Thyroid gland (tissue), 4 donors: ENCODE data around the gene ADAMTSL2. TPM values are rescaled to one million over a fixed set of nuclear protein-coding genes. Genes with fewer than 3 reads are reported as not detected.

Experiments
- DNase-seq, 2 donors: peaks; one replicate each; pipeline ENCODE4 v3.0.0-alpha.2; 2019
- H3K27ac ChIP-seq, 3 donors: fragments of 200-600 bp; sonication (generic); 1 replicate in 2 of 3; 2 replicates in 1 of 3; pipeline ENCODE4 v1.5.1; 2016 to 2019; ENCODE audit warnings: mild to moderate bottlenecking in 1 of 3, moderate library complexity in 1 of 3
- H3K27me3 ChIP-seq: fragments of 200-600 bp; sonication (generic); one replicate; pipeline ENCODE4 v1.5.1; 2019
- H3K36me3 ChIP-seq, 2 donors: fragments of 200-600 bp; sonication (generic); one replicate each; pipeline ENCODE4 v1.5.1; 2016 to 2019
- H3K4me1 ChIP-seq, 2 donors: fragments of 200-600 bp; sonication (generic); one replicate each; pipeline ENCODE4 v1.5.1; 2017 to 2019
- H3K4me3 ChIP-seq, 3 donors: fragments of 200-600 bp; sonication (generic); replicated peaks in 1 of 3; 1 replicate in 2 of 3; 2 replicates in 1 of 3; pipeline ENCODE4 v1.5.1; 2016; ENCODE audit warnings: mild to moderate bottlenecking in 1 of 3
- H3K9me3 ChIP-seq: fragments of 200-600 bp; sonication (generic); one replicate; pipeline ENCODE4 v1.5.1; 2017
- CTCF ChIP-seq, 6 experiments: fragments of 200-600 bp in 3 of 6; fragments of 450-650 bp in 3 of 6; sonication (generic) in 3 of 6; IDR thresholded peaks; one replicate each; pipeline ENCODE4 v1.5.1; 2016 to 2019; ENCODE audit warnings: antibody characterized with exemption in 6 of 6, mild to moderate bottlenecking in 2 of 6, inconsistent platforms in 1 of 6, moderate library complexity in 1 of 6
- POLR2A ChIP-seq, 2 donors: fragments of 450-650 bp; IDR thresholded peaks; one replicate each; pipeline ENCODE4 v1.6.1; 2017; ENCODE audit warnings: antibody characterized with exemption in 2 of 2, mild to moderate bottlenecking in 2 of 2, moderate library complexity in 1 of 2
- WGBS, 2 donors: methylation state at CpG; one replicate each; pipeline ENCODE4 v1.1.5; 2017; 5-methylcytosine and 5-hydroxymethylcytosine counted together
- intact Hi-C: fragments of 100-400 bp; cut with DNase I; formaldehyde crosslinking; loops from one replicate; pipeline ENCODE4 v1.15.1; 2023
- total RNA-seq, 4 donors: library from RNA; depleted of rRNA; stranded (reverse); fragments of >200 nt; gene quantifications; one replicate each; pipeline ENCODE4 v1.2.3, GENCODE V29; 2016

ADAMTSL2 gene
- total RNA-seq, 4 donors from 2014 or later = 2.4 to 9.3 (median 8.7) TPM

GRCh38 chr9:133579601-133580418 is 45.3 kb downstream of the ADAMTSL2 start:
- no peak for DNase-seq
- Histone ChIP-seq H3K9me3 (no peaks in the 10 kb centered on the region), H3K27ac (no peak overlapping the region), H3K27me3 (no peaks in the 10 kb centered on the region), H3K4me1 (peaks cover 0 to 12% of the 10 kb centered on the region in 2 donors), H3K36me3 (no peaks in the 10 kb centered on the region), H3K4me3 (no peak overlapping the region)
- intact Hi-C loops = loop anchor here (10.0 kb wide), 1 partner anchor 145 kb away; no protein-coding TSS in a partner anchor
- TF ChIP-seq POLR2A (IDR thresholded peaks at IDR 0.05) (no peak), CTCF (IDR thresholded peaks at IDR 0.05) (no peak)
- WGBS, 2 donors = 77 to 80% methylated on average over 20 to 24 of the region's 31 CpGs

GRCh38 chr9:133580419-133580738 is 45.9 kb downstream of the ADAMTSL2 start:
- DNase-seq = peak in 1 of 2 donors; percentile 31
- Histone ChIP-seq H3K27me3 (peaks cover under 1% of the 10 kb centered on the region), H3K4me3 (no peak overlapping the region), H3K27ac (no peak overlapping the region), H3K4me1 (peaks cover 0 to 16% of the 10 kb centered on the region in 2 donors), H3K9me3 (no peaks in the 10 kb centered on the region), H3K36me3 (no peaks in the 10 kb centered on the region)
- 40 to 44% methylated on average over 6 of the region's 6 CpGs for WGBS, 2 donors
- TF ChIP-seq CTCF (IDR thresholded peaks at IDR 0.05) (no peak), POLR2A (IDR thresholded peaks at IDR 0.05) (no peak)
- intact Hi-C loops = loop anchor here (10.0 kb wide), 1 partner anchor 144 kb away; no protein-coding TSS in a partner anchor

GRCh38 chr9:133581011-133581410 is 46.5 kb downstream of the ADAMTSL2 start:
- H3K27me3 ChIP-seq = peaks cover 3% of the 10 kb centered on the region

GRCh38 chr9:133581513-133582343 is 47.2 kb downstream of the ADAMTSL2 start:
- intact Hi-C loops = loop anchor here (10.0 kb wide), 1 partner anchor 143 kb away; no protein-coding TSS in a partner anchor
- Histone ChIP-seq H3K36me3 (no peaks in the 10 kb centered on the region), H3K4me3 (no peak overlapping the region), H3K9me3 (no peaks in the 10 kb centered on the region), H3K27me3 (peaks cover 3% of the 10 kb centered on the region), H3K4me1 (peaks cover 0 to 9% of the 10 kb centered on the region in 2 donors), H3K27ac (no peak overlapping the region)
- peak in 1 of 2 donors; percentile 25 for DNase-seq
- TF ChIP-seq CTCF (IDR thresholded peaks at IDR 0.05) (no peak), POLR2A (IDR thresholded peaks at IDR 0.05) (no peak)
- WGBS, 2 donors = 80 to 83% methylated on average over 19 of the region's 19 CpGs

More at GRCh38 chr9:133581011-133581410, 46.5 kb downstream of the ADAMTSL2 start:
- Histone ChIP-seq H3K27ac (no peak overlapping the region), H3K4me3 (no peak overlapping the region), H3K9me3 (no peaks in the 10 kb centered on the region), H3K4me1 (peaks cover 0 to 15% of the 10 kb centered on the region in 2 donors), H3K36me3 (no peaks in the 10 kb centered on the region)
- DNase-seq = no peak
- 80 to 81% methylated on average over 4 of the region's 4 CpGs for WGBS, 2 donors
- intact Hi-C loops = loop anchor here (10.0 kb wide), 1 partner anchor 144 kb away; no protein-coding TSS in a partner anchor
- no peak for TF ChIP-seq CTCF (IDR thresholded peaks at IDR 0.05)
- no peak for TF ChIP-seq POLR2A (IDR thresholded peaks at IDR 0.05)
